HG02623 (cell line): ENCODE results near the gene USP32.
"Not testable (repeated sequence)": the region's sequence is repeated elsewhere in the genome, so short reads cannot be mapped to it uniquely, and the experiment has no call there.

ENCODE experiments used
- ATAC-seq: cut with Tn5 transposase; IDR thresholded peaks from one replicate; pipeline ENCODE4 v1.9.1; 2021; ENCODE audit warnings: moderate library complexity; ENCODE audit not compliant: unreplicated experiment

The USP32 gene

GRCh38 chr17:60392042-60392844, at the start of gene USP32:
Gene USP32, minus strand, starts transcription at chr17:60392133. Its CDS starts 194 bp downstream, at chr17:60391939.
- peak; percentile 84 for ATAC-seq

- no peak for ATAC-seq
Observed at GRCh38 chr17:60439501-60439900, 47.6 kb upstream of the USP32 start.

- ATAC-seq: no peak
Observed at GRCh38 chr17:60436676-60437075, 44.7 kb upstream of the USP32 start.

GRCh38 chr17:60435244-60436167, 43.6 kb upstream of the USP32 start:
- ATAC-seq: no peak

- not testable (repeated sequence) for ATAC-seq
Observed at GRCh38 chr17:60433021-60433997, 41.4 kb upstream of the USP32 start.

- ATAC-seq: not testable (repeated sequence)
Observed at GRCh38 chr17:60430561-60430960, 38.6 kb upstream of the USP32 start.

GRCh38 chr17:60428491-60428890, 36.6 kb upstream of the USP32 start:
- ATAC-seq: not testable (repeated sequence)

- no peak for ATAC-seq
Observed at GRCh38 chr17:60426596-60426995, 34.7 kb upstream of the USP32 start.

- ATAC-seq: no peak
Observed at GRCh38 chr17:60425626-60426025, 33.7 kb upstream of the USP32 start.

GRCh38 chr17:60423865-60424264, 31.9 kb upstream of the USP32 start:
- no peak for ATAC-seq

GRCh38 chr17:60422162-60422665, 30.3 kb upstream of the USP32 start, which contains the start of gene CHCT1:
Gene CHCT1, plus strand, starts transcription at chr17:60422489. Its CDS starts 104 bp downstream, at chr17:60422593.
- no peak for ATAC-seq

- peak; percentile 88 for ATAC-seq
Observed at GRCh38 chr17:60421273-60422161, 29.6 kb upstream of the USP32 start.

- ATAC-seq: not testable (repeated sequence)
Observed at GRCh38 chr17:60419875-60420274, 27.9 kb upstream of the USP32 start.

- ATAC-seq: not testable (repeated sequence)
Observed at GRCh38 chr17:60419003-60419402, 27.1 kb upstream of the USP32 start.

GRCh38 chr17:60416368-60416925, 24.5 kb upstream of the USP32 start:
- no peak for ATAC-seq

GRCh38 chr17:60415146-60415545, 23.2 kb upstream of the USP32 start:
- no peak for ATAC-seq

GRCh38 chr17:60412701-60413100, 20.8 kb upstream of the USP32 start:
- no peak for ATAC-seq

GRCh38 chr17:60410001-60410400, 18.1 kb upstream of the USP32 start:
- ATAC-seq: no peak

- no peak for ATAC-seq
Observed at GRCh38 chr17:60406887-60407286, 15.0 kb upstream of the USP32 start.
